HG02571 (cell line): ENCODE results near the gene SNAPC5.

ENCODE experiments used
- ATAC-seq: cut with Tn5 transposase; IDR thresholded peaks from one replicate; pipeline ENCODE4 v1.9.1; 2021; ENCODE audit warnings: mild to moderate bottlenecking, moderate library complexity; ENCODE audit not compliant: unreplicated experiment

The SNAPC5 gene

DNA sequence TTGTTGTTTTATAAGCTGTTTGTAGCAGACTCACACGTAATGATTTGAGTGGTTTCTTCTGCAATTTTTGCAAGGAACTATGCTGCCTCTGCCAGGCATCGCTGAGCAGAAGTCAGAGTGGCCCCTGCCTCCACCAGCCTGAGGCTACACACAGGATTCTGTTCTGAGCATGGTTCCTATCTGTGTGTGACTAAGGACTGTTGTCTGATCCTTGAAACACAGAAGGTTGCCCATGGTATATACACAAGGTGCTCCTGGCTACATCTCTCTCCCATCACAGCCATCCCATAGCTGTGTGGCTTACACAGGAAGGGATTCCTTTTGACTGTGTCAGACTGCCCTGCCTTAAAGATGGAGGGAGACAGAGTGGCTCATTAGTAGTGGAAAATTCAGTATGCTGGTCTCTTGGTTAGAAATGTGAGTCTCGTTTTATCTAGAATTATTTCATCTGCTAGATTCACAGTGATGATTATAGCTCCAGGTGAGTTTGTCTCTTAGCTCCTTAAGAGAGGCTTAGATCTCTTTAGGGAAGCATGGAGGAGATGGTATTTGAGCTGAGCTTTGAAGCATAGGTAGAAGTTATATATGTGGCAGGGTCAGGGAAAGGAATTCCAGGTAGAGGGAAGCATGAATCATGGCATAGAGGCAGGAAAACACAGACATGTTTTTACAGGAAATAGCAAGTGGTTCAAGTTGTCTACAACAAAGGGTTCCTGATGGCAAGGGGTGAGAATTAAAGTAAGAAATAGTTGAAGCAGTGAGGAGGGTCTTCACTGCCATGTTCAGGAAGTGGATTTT lies 37.5 kb downstream of the SNAPC5 start:
- ATAC-seq, result no peak

DNA sequence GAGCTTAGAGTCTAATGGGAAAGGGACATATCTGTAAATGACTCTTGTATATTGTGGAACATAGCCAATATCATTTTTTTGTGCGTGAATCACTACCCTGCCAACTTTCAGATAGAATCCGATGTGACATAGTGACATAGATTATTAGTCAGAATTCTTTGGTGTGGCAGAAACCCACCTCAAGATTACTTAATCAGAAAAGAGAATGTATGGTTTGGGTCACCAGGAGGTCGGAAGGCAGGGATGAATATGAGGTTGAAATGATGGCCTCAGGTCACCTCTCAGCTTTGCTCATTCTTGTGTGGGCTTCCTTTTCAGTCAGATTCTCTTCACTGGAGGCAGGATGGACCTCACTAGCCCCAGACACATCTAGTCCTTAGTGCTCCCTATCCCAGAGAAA lies 41.4 kb downstream of the SNAPC5 start:
- no peak for ATAC-seq

DNA sequence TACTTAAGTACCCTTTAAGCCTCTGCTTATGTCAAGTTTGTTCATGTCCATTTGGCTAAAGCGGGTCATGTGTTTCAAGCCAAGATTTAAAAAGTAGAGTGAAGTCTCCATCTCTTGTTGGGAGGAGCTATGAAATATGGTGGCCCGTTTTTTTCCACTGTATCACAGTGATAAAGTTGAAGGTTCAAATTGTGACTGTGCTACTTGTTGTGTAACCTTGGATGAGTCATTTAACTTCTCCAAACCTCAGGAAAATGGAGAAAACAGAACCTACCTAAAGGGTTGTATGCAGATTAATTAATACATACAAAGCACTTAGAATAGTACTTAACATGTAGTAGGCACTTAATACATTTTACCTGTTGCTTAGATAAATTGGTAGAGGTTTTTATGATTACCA lies 43.4 kb downstream of the SNAPC5 start:
- ATAC-seq, result no peak

DNA sequence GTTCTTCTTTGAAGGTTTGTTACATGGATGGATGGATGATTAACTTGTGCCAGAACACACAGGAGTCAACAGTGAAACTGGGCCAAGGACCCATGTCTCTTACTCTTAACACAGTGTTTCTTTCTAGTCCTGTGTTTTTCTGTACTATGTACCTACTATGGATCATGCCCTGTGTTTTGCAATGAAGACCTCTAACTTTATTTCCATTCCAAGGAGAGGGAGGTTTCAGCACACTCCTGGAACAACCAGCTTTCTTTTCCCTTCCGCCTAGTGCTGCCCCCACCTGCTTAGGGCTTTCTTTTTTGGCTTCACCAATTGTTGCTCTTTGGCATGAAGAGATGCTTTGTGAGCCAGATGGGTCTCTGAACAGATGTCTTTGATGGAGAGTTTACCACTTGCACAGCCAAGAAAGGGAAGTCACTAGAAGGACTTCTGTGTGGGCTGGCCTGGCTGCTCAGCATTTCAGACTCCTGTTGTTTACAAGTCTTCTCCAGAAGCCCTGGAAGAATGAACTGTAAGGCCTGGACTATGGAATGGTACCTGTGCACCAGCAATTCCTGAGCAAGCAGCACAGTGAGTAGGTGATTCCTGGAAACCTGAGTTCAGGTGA lies 44.5 kb downstream of the SNAPC5 start:
- ATAC-seq, result no peak

DNA sequence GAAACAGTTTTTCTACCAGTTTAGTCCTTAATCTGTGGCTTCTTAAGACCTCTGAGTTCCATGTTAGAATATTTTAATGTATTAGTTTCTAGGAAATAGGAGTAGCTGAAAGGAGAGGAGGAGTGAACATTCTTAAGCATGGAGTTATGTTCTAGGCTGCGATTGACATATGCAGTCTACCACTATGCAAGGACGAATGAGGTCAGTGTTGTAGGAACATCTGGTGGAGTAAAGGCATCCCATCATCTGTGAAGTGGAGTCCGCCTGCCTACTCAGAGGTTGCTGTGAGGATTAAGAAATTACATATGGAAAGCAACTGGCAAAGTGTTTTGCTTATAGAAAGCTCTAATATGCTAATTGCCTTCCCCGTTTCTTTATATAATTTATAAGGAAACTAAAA lies 45.1 kb downstream of the SNAPC5 start:
- no peak for ATAC-seq
